HPDE6-E6E7 (cell line): ENCODE results near the gene CENPT.
"Not testable (repeated sequence)": the region's sequence is repeated elsewhere in the genome, so short reads cannot be mapped to it uniquely, and the experiment has no call there.

ENCODE experiments used
- DNase-seq: peaks from one replicate; pipeline ENCODE4 v3.0.0; 2011; ENCODE audit warnings: missing footprints; ENCODE audit errors: extremely low spot score

Gene CENPT

DNA sequence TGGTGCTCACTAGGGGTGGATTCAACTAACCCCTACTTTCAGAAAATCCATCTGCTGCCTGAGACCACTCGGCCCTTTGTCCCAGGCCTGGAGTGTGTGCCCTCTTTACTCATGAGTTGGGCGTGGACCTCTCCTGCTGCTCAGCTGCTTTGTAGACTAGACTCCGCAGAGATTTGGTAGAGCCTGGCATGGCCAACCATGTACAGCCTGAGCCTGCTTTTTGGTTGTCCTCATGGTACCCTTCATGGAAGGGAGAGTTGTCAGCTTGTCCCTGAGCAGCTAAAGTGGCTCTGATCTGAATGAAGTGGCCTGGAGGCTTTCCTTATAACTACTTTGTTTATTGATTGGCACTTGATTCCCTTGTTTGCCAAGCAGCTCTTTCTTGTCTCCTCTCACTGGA lies 26.9 kb upstream of the CENPT start:
- no peak for DNase-seq

GRCh38 chr16:67873435-67874370 lies 26.2 kb upstream of the CENPT start:
- no peak for DNase-seq

DNA sequence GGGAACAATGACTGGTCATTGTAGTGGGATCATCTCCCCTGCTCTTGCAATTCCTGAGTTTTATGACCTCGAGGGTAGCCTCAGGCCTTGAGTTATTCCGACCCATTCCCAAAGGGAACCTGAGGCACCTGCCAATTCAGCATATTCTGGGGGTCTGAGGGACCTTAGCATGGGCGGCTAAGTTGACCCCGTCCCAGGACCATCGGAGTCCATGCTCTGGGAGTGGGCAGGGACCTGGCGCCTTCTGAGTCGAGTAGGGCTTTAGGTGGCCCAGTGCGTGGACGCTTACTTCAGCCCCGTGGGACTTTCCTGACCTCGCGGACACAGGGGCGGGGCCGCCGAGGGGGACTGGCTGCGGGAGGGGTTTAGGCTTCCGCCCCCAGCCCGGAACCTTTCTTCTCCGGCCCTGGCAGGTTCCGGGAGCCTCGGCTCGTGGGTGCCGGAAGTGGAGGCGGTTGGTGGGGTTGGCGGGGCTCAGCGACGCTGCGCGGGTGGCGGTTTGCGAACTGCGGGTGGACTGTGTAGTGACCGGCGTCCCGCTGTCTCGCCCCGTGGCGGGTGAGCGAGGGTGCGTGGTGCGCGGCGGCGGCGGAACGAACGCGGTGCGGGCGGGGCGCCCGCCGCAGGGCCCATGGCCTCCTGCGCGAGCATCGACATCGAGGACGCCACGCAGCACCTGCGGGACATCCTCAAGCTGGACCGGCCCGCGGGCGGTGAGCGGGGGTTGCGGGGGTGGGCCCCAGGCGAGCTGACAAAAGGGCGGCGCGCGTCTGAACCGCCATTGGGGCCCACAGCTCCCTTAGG lies 25.3 kb upstream of the CENPT start, which contains the start of gene EDC4:
Gene EDC4, plus strand, starts transcription at position 422 of the 804 bp plus-strand sequence. Its CDS starts 210 bp downstream, at position 632.
- peak; percentile 88 for DNase-seq

- DNase-seq = no peak
Measured at GRCh38 chr16:67872131-67872630, 24.7 kb upstream of the CENPT start.

GRCh38 chr16:67871256-67871655 lies 23.8 kb upstream of the CENPT start:
- no peak for DNase-seq

GRCh38 chr16:67869653-67870052 lies 22.2 kb upstream of the CENPT start:
- DNase-seq = no peak

DNA sequence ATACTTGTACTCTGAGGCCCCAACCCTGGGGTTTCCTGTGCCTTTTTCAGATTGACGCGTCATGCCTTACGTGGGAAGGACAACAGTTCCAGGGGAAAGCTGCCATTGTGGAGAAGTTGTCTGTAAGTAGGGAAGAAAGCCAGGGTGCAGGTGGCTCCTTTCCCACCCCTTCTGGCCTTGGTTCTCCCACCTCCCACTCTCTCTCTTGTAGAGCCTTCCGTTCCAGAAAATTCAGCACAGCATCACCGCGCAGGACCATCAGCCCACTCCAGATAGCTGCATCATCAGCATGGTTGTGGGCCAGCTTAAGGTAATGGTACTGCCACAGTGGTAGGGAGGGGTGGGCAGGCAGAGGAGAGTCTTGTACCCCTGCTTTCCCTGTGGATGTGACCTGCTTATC lies 20.8 kb upstream of the CENPT start:
- no peak for DNase-seq

DNA sequence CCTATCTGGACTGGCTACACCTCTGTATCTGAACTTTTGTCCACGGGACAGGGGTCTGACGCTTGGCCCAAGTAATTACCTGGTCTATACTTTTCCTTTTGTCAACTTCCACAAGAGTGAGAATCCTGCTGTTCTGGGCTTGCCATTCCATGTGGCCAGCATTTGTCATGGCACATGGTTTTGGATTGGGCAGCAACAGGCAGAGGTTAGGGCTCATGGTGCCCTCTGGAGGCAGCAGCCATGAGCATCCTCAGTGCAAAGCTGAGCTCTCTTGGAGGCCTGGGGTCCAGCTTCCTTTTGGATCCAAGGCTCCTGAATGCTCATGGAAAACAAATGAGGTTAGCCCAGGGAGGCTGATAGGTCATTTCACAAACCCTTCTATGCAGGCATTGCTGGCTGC lies 17.8 kb upstream of the CENPT start:
- DNase-seq = no peak

GRCh38 chr16:67864594-67864993 lies 17.1 kb upstream of the CENPT start:
- no peak for DNase-seq

DNA sequence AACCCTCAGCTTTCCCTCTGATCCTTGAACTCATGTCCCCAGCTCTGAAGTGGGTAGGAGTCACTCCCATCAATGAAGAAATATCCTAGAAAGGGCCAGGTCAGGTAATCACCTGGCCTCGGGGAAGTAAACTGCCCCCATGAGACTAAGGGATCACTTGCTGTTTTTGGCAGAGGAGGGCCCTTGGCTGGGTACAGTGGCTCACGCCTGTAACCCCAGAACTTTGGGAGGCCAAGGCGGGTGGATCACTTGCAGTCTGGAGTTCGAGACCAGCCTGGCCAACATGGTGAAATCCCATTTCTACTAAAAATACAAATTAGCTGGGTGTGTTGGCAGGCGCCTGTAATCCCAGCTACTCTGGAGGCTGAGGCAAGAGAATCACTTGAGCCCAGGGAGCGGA lies 16.6 kb upstream of the CENPT start:
- DNase-seq = not testable (repeated sequence)

DNA sequence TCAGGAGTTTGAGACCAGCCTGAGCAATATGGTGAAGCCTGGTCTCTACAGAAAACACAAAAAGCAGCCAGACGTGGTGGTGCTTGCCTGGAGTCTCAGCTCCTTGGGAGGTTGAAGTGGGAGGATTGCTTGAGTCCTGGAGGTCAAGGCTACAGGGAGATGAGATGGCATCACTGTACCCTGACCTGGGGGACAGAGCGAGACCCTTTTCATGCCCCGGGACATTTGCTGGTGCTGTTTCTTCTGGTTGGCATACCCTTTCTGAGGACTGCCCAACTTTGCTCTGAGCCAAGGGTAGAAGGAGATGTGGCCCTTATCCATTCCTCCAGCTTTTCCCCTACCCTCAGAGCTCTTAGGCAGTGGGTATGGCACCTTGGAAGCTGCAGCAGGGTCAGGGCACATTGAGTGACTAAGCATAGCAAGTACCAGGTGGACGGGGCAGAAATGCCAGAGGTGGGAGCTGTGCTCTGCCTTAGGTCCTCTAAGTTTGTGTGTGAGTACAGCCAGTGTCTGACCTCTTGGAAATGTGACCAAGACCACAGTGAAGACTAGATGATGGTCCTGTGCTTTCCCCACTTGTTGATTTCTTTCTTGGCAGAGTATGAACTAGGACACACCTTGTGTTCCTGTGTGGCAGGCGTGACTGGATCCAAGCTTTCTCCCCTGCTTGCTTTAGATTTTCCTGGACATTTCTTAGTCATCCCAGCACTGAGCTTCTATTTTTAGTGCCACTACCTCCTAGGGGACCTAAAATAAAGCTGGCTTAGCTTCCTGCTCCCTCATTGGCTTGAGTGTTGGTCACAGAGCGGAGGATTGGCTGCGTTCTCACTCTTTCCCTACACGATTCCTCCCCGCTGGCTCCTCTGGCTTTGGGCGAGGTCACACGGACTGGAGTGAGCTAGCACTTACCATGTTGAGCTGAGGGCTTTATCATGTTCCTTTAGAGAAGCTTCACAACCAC lies 15.4 kb upstream of the CENPT start:
- DNase-seq = no peak

DNA sequence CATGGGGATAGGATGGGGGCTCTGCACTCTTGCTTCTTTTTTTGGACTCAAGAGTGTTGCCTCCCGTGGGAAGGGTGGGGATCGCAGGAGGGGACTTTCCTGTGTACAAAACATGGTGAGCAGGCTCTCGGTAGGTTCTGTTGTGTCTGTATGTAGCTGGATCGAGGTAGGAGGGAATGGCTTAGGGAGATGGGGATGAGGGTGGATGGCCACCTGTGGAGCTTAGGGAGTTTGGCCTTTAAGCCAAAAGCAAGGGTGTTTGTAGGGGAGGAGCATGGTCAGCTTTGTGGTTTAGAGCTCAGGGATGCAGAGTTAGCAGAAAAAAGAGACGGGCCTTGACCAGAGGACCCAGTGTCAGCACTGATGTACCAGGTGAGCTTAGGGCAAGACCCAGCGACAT lies 14.4 kb upstream of the CENPT start:
- no peak for DNase-seq

GRCh38 chr16:67860589-67861398 lies 13.3 kb upstream of the CENPT start:
- DNase-seq = no peak

DNA sequence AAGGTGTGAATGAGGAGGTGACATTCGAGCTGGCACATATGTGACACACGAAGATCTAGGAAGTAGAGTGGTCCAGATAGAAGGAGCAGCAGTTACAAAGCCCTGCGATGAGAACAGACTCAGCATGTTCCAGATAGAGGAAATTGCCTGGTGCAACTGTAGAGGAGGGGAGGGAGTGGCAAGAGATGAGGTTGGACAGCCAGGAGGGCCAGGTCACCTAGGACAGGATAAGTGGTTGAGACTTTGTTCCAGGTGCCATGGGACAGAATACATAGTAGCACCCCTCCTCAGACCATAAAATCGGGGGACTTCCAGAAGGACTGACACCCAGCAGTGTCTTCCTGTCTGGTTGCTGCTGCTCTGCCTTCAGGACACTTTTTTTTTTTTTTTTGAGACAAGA lies 11.0 kb upstream of the CENPT start:
- no peak for DNase-seq

DNA sequence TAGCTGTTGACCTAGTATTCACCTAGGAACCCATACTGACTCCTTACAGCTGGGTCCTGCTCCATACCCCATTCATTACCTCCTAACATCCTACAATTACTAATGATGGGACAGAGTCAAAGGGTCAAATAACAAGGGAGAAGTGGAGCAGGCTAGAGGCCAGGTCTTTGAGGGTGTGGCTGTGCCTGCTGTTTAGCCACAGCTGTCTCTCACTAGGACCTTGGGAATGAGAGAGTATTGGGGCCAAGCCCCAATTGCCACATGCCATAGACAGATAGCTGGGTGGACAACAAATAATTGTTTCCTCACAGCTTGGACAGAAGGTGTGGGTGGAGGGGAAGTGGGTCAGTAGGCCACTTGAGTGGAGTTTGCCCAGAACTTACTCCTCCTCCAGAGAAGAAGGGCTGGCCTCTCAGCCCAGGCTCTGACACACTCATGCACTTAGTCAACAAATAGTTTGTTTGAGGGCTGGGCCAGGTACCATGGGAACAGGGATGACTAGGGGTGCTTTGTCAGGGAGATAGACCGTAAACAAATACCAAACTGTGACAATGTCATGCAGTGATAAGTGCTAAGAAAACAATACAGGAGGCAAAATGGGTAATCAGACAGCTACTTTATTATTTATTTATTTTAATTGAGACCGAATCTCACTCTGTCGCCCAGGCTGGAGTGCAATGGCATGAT lies 10.2 kb upstream of the CENPT start:
- peak; percentile 99 for DNase-seq

GRCh38 chr16:67856927-67857546 lies 9.5 kb upstream of the CENPT start:
- DNase-seq = no peak

- DNase-seq = no peak
Measured at GRCh38 chr16:67855789-67856188, 8.3 kb upstream of the CENPT start.

DNA sequence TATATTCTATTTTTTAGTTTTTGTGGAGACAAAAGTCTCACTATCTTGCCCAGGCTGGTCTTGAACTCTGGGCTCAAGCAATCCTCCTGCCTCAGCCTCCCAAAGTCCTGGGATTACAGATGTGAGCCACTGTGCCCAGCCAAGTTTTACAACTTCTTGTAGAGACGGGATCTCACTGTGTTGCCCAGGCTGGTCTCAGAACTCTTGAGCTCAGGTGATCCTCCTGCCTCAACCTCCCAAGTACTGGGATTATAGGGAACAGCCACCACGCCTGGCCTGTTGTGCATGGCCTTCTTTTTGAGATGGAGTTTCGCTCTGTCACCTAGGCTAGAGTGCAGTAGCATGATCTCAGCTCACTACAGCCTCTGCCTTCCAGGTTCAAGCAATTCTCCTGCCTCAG lies 6.2 kb upstream of the CENPT start:
- DNase-seq = no peak

DNA sequence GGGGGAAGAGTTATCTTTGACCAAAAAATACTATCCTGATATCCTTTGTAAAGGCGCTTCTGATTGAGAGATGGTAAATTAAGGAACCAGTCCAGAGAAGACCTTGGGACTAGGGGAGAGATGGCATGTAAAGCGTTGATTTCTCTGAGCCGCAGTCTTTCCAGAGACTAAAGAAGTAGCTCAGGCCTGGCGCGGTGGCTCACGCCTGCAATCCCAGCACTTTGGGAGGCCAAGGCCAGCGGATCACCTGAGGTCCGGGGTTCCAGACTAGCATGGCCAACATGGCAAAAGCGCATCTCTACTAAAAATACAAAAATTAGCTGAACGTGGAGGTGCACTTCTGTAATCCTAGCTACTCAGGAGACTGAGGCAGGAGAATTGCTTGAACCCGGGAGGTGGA lies 625 bp upstream of the CENPT start:
- DNase-seq = no peak
